ENCODE results near the gene SDF4. TPM values are rescaled to one million over a fixed set of nuclear protein-coding genes. Genes with fewer than 3 reads are reported as not detected.
"Not testable (repeated sequence)": the region's sequence is repeated elsewhere in the genome, so short reads cannot be mapped to it uniquely, and the experiment has no call there.

Gene SDF4
- total RNA-seq, 1 experiment from 2014 or later: 94.2 TPM

GRCh38 chr1:1197551-1198422 is 34.0 kb downstream of the SDF4 start:
- in situ Hi-C loops (cut with HindIII; ENCODE audit: low pct_unique_long_range_greater_than_20kb, low sequenced_read_pairs): no loop called here
- DNase-seq (ENCODE audit: low read depth, low spot score): no peak

GRCh38 chr1:1197188-1197500 is 34.7 kb downstream of the SDF4 start:
- in situ Hi-C loops (cut with HindIII; ENCODE audit: low pct_unique_long_range_greater_than_20kb, low sequenced_read_pairs): no loop called here
- no peak for DNase-seq (ENCODE audit: low read depth, low spot score)

- in situ Hi-C loops (cut with HindIII; ENCODE audit: low pct_unique_long_range_greater_than_20kb, low sequenced_read_pairs): no loop called here
- DNase-seq (ENCODE audit: low read depth, low spot score): no peak
These were observed 35.2 kb downstream of the SDF4 start for GRCh38 chr1:1196431-1197187.

GRCh38 chr1:1195726-1196125 is 36.1 kb downstream of the SDF4 start:
- DNase-seq (ENCODE audit: low read depth, low spot score); in situ Hi-C loops (cut with HindIII; ENCODE audit: low pct_unique_long_range_greater_than_20kb, low sequenced_read_pairs): not testable (repeated sequence)

- no peak for DNase-seq (ENCODE audit: low read depth, low spot score)
- in situ Hi-C loops (cut with HindIII; ENCODE audit: low pct_unique_long_range_greater_than_20kb, low sequenced_read_pairs): no loop called here
These were observed 37.1 kb downstream of the SDF4 start for GRCh38 chr1:1194723-1195122.

GRCh38 chr1:1191734-1192133 is 40.1 kb downstream of the SDF4 start:
- no peak for DNase-seq (ENCODE audit: low read depth, low spot score)
- in situ Hi-C loops (cut with HindIII; ENCODE audit: low pct_unique_long_range_greater_than_20kb, low sequenced_read_pairs): no loop called here

- DNase-seq (ENCODE audit: low read depth, low spot score): no peak
- in situ Hi-C loops (cut with HindIII; ENCODE audit: low pct_unique_long_range_greater_than_20kb, low sequenced_read_pairs): no loop called here
These were observed 42.7 kb downstream of the SDF4 start for GRCh38 chr1:1189111-1189510.

GRCh38 chr1:1187938-1188337 is 43.9 kb downstream of the SDF4 start:
- in situ Hi-C loops (cut with HindIII; ENCODE audit: low pct_unique_long_range_greater_than_20kb, low sequenced_read_pairs): no loop called here
- DNase-seq (ENCODE audit: low read depth, low spot score): no peak

- in situ Hi-C loops (cut with HindIII; ENCODE audit: low pct_unique_long_range_greater_than_20kb, low sequenced_read_pairs): no loop called here
- no peak for DNase-seq (ENCODE audit: low read depth, low spot score)
These were observed 46.6 kb downstream of the SDF4 start for GRCh38 chr1:1185101-1185765.

GRCh38 chr1:1183833-1184775 is 47.7 kb downstream of the SDF4 start:
- in situ Hi-C loops (cut with HindIII; ENCODE audit: low pct_unique_long_range_greater_than_20kb, low sequenced_read_pairs): no loop called here
- DNase-seq (ENCODE audit: low read depth, low spot score): no peak

GRCh38 chr1:1183221-1183747 is 48.5 kb downstream of the SDF4 start:
- in situ Hi-C loops (cut with HindIII; ENCODE audit: low pct_unique_long_range_greater_than_20kb, low sequenced_read_pairs): no loop called here
- no peak for DNase-seq (ENCODE audit: low read depth, low spot score)

- no peak for DNase-seq (ENCODE audit: low read depth, low spot score)
- in situ Hi-C loops (cut with HindIII; ENCODE audit: low pct_unique_long_range_greater_than_20kb, low sequenced_read_pairs): no loop called here
These were observed 49.1 kb downstream of the SDF4 start for GRCh38 chr1:1182491-1183220.

- in situ Hi-C loops (cut with HindIII; ENCODE audit: low pct_unique_long_range_greater_than_20kb, low sequenced_read_pairs): no loop called here
- no peak for DNase-seq (ENCODE audit: low read depth, low spot score)
These were observed 49.8 kb downstream of the SDF4 start for GRCh38 chr1:1181938-1182410.

- no peak for DNase-seq (ENCODE audit: low read depth, low spot score)
- in situ Hi-C loops (cut with HindIII; ENCODE audit: low pct_unique_long_range_greater_than_20kb, low sequenced_read_pairs): no loop called here
These were observed 50.5 kb downstream of the SDF4 start for GRCh38 chr1:1181129-1181937.

- no peak for DNase-seq (ENCODE audit: low read depth, low spot score)
- in situ Hi-C loops (cut with HindIII; ENCODE audit: low pct_unique_long_range_greater_than_20kb, low sequenced_read_pairs): no loop called here
These were observed 51.6 kb downstream of the SDF4 start for GRCh38 chr1:1179983-1180861.
